ENCODE measurements around the gene CORO1C. TPM values are rescaled to one million over a fixed set of nuclear protein-coding genes. Genes with fewer than 3 reads are reported as not detected.
A peak's percentile ranks its signal among the peaks of the same experiment; 100 is the strongest.

The CORO1C gene
- total RNA-seq, 1 donor from 2014 or later, result 171 TPM

DNA sequence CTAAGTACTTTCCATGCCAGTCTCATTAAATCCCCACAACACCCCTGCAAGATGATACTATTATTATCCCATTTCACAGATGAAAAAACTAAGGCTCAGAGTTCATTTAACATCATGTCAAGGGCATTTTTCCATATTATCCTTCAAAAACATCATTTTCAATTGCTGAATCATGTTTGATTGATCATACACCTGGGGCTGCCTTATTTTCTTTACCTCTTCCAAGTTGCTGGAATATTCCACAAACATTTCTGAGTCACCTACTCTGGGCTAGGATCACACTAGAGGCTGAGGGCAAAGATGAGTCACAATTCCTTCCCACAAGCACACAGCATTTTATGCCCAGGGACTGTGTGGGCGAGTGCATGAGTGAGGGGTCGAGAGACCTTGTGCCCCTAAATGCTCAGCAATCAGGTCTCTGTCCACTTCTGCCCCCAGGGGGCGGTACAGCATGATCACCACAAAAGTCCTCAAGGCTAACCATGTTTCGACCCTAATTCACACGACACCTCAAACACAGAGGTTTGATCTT lies 119.4 kb downstream of the CORO1C start:
- peaks cover 7% of the 10 kb centered on the region for H3K4me1 Mint-ChIP-seq
- no peak overlapping the region for H3K27ac Mint-ChIP-seq (ENCODE audit: unreplicated experiment)
- DNase-seq (ENCODE audit: low read depth, low spot score), result peak; percentile 55
- no peak overlapping the region for H3K4me3 Mint-ChIP-seq
- H3K36me3 Mint-ChIP-seq (ENCODE audit: low read depth), result no peaks in the 10 kb centered on the region
- TF ChIP-seq, protein P1, sequence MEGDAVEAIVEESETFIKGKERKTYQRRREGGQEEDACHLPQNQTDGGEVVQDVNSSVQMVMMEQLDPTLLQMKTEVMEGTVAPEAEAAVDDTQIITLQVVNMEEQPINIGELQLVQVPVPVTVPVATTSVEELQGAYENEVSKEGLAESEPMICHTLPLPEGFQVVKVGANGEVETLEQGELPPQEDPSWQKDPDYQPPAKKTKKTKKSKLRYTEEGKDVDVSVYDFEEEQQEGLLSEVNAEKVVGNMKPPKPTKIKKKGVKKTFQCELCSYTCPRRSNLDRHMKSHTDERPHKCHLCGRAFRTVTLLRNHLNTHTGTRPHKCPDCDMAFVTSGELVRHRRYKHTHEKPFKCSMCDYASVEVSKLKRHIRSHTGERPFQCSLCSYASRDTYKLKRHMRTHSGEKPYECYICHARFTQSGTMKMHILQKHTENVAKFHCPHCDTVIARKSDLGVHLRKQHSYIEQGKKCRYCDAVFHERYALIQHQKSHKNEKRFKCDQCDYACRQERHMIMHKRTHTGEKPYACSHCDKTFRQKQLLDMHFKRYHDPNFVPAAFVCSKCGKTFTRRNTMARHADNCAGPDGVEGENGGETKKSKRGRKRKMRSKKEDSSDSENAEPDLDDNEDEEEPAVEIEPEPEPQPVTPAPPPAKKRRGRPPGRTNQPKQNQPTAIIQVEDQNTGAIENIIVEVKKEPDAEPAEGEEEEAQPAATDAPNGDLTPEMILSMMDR (conservative IDR thresholded peaks at IDR 0.05), result peak; percentile 55
- H3K9me3 Mint-ChIP-seq, result peaks cover 3% of the 10 kb centered on the region
- no peaks in the 10 kb centered on the region for H3K27me3 Mint-ChIP-seq (ENCODE audit: low read depth)

DNA sequence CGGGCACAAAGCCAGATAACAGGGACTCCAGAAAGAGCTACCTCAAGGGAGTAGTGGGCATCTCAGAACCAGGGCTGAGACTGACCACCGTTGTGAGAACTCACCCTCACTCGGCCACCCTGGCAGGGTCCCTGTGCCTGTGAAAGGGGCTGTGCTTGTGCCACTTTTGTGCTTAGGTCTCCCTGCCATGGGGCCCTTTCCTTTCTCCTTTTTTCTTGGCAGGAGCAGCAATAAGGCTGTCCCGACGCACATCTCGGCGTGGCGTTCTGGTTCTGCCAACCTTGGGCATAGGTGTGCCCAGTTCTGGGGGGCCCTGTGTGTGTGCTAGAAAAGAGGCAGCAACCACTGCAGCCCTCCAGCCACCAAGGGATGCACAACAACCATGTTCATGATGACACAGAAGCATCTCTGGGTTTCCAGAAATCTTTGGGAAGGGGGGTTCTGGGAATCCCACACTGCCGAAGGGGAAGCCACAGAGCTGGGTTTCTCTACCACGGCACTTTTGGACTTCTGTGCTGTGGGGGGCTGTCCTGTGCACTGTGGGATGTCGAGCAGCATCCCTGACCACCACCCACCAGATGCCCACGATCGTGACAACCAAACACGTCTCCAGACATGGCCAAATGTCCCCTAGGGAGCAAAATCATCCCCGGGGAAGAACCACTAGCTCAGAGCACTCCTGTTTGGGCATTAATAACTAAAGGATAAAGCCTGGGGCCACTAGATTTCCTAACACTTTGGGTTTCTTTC lies 120.3 kb downstream of the CORO1C start:
- Mint-ChIP-seq H3K9me3 (no peaks in the 10 kb centered on the region), H3K27me3 (ENCODE audit: low read depth) (no peaks in the 10 kb centered on the region), H3K4me1 (peaks cover 7% of the 10 kb centered on the region), H3K27ac (ENCODE audit: unreplicated experiment) (peak overlapping the region; percentile 62), H3K36me3 (ENCODE audit: low read depth) (no peaks in the 10 kb centered on the region), H3K4me3 (no peak overlapping the region)
- DNase-seq (ENCODE audit: low read depth, low spot score), result no peak
- TF ChIP-seq, protein P1 (conservative IDR thresholded peaks at IDR 0.05), result no peak

DNA sequence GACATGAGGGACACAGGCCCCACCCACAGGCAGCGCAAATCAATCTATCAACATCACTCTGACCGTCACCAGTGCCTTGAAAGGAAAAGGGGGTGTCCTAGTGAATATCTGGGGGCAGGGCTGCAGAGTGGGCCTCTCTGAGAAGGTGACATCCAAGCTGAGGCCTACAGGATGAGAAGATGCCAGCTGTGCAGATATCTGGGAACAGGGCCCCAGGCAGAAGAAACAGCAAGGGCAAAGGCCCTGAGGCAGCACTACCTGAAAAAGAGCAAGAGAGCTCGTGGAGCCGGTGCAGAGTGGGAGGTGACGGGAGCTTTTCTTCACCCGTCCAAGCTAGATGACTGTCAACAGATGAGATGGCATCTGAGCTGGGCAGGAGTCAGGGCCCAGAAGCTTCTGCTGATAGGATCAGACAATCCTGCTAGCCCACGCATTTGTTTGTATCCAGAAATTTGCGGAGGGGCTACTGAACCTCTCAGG lies 120.9 kb downstream of the CORO1C start:
- DNase-seq (ENCODE audit: low read depth, low spot score), result no peak
- Mint-ChIP-seq H3K4me1 (peaks cover 7% of the 10 kb centered on the region), H3K4me3 (no peak overlapping the region), H3K27me3 (ENCODE audit: low read depth) (no peaks in the 10 kb centered on the region), H3K36me3 (ENCODE audit: low read depth) (no peaks in the 10 kb centered on the region), H3K9me3 (peaks cover 3% of the 10 kb centered on the region), H3K27ac (ENCODE audit: unreplicated experiment) (no peak overlapping the region)
- TF ChIP-seq, protein P1 (conservative IDR thresholded peaks at IDR 0.05), result no peak

DNA sequence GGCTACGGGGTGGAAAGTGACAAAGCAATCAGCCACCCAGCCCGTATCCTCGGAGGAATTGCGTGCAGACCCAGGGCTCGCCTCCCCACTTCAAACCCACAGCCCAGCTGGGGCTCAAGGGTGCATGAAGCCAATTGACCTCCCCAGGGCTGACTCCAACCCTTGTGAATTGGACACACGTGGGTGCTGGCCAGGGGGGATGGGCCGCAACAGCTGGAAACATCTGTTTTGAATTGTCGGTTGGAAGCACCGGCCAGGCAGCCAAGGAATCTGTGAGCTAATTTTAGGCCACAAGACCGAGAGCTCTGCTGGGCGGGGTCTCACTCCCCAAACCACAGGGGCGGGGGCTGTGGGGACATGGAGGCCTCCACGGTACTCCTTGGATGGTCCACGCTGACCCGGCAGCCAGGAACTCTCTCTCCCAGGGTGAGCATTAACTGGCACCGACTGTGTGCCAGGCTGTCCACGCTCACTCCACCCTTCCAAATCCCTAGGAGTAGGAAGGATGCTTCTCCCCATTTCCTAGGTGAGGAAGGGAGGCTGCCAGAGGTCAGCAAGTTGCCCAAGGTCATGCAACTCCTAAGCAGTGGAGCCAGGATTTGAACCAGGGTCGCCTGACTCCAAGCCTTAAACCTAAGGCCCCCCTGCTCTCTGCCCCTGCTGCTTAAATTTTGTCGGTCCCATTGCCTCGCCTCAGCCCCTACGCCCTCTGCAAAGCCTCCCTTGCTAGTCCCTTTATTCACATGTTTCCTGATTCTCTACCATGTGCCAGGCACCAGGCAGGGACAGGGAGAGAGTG lies 121.6 kb downstream of the CORO1C start:
- no peak for DNase-seq (ENCODE audit: low read depth, low spot score)
- Mint-ChIP-seq H3K4me3 (no peak overlapping the region), H3K27me3 (ENCODE audit: low read depth) (peaks cover 4% of the 10 kb centered on the region), H3K4me1 (peaks cover 7% of the 10 kb centered on the region), H3K9me3 (peaks cover 5% of the 10 kb centered on the region), H3K36me3 (ENCODE audit: low read depth) (no peaks in the 10 kb centered on the region), H3K27ac (ENCODE audit: unreplicated experiment) (no peak overlapping the region)
- TF ChIP-seq, protein P1 (conservative IDR thresholded peaks at IDR 0.05), result no peak

DNA sequence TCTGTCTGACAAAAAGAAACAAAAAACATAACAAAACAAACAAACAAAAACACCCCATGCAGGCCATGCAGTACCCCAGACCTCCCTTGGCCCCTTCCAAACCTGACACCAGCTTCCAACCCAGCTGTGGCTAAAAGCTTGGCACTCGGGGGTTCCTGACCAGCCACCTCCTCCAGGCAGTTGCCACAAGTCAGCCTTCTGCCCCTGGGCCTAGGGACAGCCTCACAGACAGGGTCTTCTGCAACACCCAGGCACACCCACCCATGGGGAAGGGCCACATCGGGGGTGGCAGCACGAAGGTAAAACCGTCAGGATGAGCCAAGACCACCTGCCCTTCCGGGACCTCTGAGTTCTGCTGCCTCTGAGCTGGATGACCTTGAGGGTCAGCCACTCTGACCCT lies 122.7 kb downstream of the CORO1C start:
- H3K27ac Mint-ChIP-seq (ENCODE audit: unreplicated experiment), result no peak overlapping the region
- DNase-seq (ENCODE audit: low read depth, low spot score), result no peak
- TF ChIP-seq, protein P1 (conservative IDR thresholded peaks at IDR 0.05), result no peak
- H3K4me1 Mint-ChIP-seq, result peaks cover 7% of the 10 kb centered on the region
- H3K27me3 Mint-ChIP-seq (ENCODE audit: low read depth), result peaks cover 5% of the 10 kb centered on the region
- H3K4me3 Mint-ChIP-seq, result no peak overlapping the region
- no peaks in the 10 kb centered on the region for H3K36me3 Mint-ChIP-seq (ENCODE audit: low read depth)
- H3K9me3 Mint-ChIP-seq, result peaks cover 5% of the 10 kb centered on the region

All from neural crest cell (in vitro differentiated cells).